C4-2B (cell line): ENCODE measurements around the gene SPDYC.
A peak's percentile ranks its signal among the peaks of the same experiment; 100 is the strongest.

Experiments
- H3K27ac ChIP-seq: fragments of 450-650 bp; 2 replicates; pipeline ENCODE4 v1.5.1; 2017
- ZFX ChIP-seq: fragments of 450-650 bp; IDR thresholded peaks from 2 replicates; pipeline ENCODE4 v1.6.1; 2017
- TF ChIP-seq, protein P1 (sequence below): fragments of 450-650 bp; conservative IDR thresholded peaks from 2 replicates; pipeline ENCODE4 v1.5.1; 2017; ENCODE audit warnings: mild to moderate bottlenecking

Gene SPDYC

DNA sequence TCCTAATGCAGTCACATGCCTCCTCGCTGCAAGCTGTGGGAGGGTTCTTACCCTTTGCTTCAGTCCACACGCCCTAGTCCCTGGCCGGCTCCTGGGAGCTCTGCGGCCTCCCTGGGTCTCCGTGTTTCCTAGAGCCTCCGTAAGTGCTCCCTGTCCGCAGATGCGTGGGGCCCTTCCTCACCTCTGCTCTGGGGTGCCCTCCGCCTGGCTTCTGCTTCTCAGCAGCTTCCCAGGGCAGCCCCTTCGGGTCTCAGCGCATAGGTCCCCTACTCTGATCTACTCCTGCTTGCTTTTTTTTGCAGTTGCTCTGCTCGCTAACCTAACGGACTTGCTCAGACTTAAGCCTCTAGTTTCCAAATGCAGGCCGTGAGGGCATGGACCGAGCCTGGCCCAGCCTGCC lies 34.1 kb downstream of the SPDYC start:
- no peak overlapping the region for H3K27ac ChIP-seq
- no peak for TF ChIP-seq ZFX
- TF ChIP-seq, protein P1, sequence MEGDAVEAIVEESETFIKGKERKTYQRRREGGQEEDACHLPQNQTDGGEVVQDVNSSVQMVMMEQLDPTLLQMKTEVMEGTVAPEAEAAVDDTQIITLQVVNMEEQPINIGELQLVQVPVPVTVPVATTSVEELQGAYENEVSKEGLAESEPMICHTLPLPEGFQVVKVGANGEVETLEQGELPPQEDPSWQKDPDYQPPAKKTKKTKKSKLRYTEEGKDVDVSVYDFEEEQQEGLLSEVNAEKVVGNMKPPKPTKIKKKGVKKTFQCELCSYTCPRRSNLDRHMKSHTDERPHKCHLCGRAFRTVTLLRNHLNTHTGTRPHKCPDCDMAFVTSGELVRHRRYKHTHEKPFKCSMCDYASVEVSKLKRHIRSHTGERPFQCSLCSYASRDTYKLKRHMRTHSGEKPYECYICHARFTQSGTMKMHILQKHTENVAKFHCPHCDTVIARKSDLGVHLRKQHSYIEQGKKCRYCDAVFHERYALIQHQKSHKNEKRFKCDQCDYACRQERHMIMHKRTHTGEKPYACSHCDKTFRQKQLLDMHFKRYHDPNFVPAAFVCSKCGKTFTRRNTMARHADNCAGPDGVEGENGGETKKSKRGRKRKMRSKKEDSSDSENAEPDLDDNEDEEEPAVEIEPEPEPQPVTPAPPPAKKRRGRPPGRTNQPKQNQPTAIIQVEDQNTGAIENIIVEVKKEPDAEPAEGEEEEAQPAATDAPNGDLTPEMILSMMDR = no peak

DNA sequence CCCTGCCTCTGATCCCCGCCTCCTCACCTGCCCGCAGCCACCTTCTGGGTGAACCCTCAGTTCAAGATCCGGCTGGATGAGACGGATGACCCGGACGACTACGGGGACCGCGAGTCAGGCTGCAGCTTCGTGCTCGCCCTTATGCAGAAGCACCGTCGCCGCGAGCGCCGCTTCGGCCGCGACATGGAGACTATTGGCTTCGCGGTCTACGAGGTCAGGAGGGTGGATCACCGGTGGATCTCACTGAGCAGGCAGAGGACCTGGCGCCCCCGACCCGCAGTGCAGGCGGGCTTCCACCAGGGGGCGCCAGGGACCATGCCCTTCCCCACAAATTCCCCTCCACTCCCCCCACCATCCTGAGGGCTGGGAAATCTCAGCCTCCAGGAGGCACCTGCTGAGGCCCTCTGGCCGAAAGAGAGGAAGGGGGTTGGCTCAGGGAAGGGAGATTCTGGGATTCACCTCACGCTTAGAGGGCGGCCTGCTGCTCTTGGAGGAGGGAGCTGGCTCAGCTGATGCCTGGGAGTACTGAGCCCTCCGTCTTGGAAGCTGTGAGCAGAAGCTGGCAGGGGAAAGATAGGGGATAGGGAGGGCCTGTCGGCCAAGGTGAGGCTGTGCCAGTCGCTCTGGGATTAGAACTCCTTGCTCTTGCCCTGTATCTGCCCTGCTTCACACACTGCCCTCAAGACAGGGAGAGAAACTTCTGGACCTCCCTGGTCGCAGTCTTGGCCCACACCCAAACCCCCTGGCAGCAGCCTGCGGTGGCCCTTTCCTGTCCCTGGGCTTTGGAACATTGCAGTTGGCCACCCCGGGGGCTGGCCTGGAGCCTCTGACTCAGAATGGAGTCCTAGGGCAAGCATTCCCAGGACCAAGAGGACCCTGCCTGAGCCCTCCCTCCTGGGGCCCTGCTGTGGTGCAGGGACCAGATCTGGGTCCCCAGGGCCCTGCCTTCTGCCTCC lies 34.9 kb downstream of the SPDYC start:
- TF ChIP-seq, protein P1 = peak; percentile 99
- TF ChIP-seq ZFX = no peak
- no peak overlapping the region for H3K27ac ChIP-seq

DNA sequence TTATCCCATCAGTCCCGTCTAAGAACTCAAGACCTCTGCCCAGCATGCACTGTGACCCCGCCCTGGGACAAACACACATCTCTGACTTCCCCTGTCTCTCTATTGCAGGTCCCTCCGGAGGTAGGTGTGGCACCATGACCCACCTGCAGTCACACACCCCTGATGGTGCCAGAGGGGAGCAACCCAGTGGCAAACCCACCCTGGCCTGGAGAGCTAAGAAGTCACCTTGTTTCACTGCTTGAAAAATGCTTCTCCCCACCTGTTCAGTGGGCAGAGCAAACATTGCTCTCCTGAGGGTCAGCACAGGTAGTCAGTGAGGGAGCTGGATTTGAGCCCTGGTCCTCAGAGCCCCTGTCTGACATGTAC lies 35.6 kb downstream of the SPDYC start:
- TF ChIP-seq, protein P1 = no peak
- TF ChIP-seq ZFX = no peak
- no peak overlapping the region for H3K27ac ChIP-seq

DNA sequence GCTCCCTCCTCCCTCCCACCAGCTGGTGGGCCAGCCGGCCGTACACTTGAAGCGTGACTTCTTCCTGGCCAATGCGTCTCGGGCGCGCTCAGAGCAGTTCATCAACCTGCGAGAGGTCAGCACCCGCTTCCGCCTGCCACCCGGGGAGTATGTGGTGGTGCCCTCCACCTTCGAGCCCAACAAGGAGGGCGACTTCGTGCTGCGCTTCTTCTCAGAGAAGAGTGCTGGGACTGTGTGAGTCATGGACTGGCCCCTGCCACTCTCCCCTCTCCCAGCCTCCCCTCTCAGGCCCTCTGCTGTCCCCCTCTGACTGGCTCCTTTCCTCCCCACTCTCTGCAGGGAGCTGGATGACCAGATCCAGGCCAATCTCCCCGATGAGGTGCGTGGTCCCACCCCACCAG lies 36.4 kb downstream of the SPDYC start:
- TF ChIP-seq, protein P1 = no peak
- TF ChIP-seq ZFX = no peak
- no peak overlapping the region for H3K27ac ChIP-seq

DNA sequence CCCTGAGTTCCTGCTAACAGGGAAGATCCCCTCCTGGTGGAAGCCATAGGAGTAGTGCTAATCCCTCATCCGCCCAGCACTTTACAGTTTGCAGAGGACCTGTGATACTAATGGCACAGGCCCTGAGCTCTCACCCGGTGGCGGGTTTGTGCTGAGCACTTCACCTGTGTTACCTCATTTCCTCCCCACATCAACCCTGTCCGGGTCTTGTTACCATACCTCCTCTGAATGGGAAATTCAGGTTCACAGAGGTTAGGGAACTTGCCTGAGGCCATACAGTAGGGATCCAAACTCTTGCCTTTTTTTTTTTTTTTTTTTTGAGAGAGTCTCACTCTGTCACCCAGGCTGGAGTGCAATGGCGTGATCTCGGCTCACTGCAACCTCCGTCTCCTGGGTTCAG lies 36.9 kb downstream of the SPDYC start:
- TF ChIP-seq ZFX = no peak
- TF ChIP-seq, protein P1 = no peak
- H3K27ac ChIP-seq = no peak overlapping the region

DNA sequence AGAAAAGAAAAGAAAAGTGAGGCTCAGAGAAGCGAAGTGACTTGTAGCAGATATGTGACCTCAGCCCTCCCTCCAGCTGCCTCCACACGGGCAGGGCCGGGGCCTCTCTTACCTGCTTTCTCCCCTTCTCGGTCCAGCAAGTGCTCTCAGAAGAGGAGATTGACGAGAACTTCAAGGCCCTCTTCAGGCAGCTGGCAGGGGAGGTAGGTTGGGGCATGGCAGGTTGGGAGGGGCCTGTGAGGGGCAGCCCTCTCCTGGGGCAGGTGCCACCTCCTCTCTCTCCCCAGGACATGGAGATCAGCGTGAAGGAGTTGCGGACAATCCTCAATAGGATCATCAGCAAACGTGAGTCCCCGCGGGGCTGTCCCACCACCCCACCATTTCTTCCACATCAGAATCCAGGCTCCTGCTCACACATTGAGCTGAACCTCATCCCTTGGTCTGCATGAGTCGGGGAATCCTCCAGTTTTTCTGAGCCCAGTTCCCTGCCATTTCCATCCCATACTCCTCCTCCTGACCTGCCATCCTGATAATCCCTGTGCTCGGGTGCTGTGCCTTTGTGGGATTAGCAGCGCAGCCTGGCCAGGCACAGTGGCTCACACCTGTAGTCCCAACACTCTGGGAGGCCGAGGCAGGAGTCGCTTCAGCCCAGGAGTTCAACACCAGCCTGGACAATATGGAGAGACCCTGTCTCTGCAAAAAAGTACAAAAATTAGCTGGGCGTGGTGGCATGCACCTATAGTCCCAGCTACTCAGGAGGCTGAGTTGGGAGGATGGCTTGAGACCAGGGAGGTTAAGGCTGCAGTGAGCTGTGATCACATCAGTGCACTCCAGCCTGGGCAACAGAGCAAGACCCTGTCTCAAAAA lies 38.1 kb downstream of the SPDYC start:
- no peak overlapping the region for H3K27ac ChIP-seq
- TF ChIP-seq ZFX = no peak
- TF ChIP-seq, protein P1 = no peak
